Tibial nerve (tissue), 4 donors: Measurements from ENCODE around the gene RAX2. TPM values are rescaled to one million over a fixed set of nuclear protein-coding genes. Genes with fewer than 3 reads are reported as not detected.

Experiments used
- DNase-seq, 2 donors: peaks; one replicate each; pipeline ENCODE4 v3.0.0-alpha.2; 2019; ENCODE audit warnings: low spot score in 2 of 2
- H3K27ac ChIP-seq, 4 donors: fragments of 200-600 bp; sonication (generic) in 3 of 4; one replicate each; pipeline ENCODE4 v1.5.1; 2017 to 2019; ENCODE audit warnings: mild to moderate bottlenecking in 1 of 4
- H3K27me3 ChIP-seq, 2 donors: fragments of 200-600 bp; sonication (generic) in 1 of 2; one replicate each; pipeline versions ENCODE4 v1.5.1 to v1.6.0; 2017 to 2019
- H3K36me3 ChIP-seq, 3 donors: fragments of 200-600 bp; sonication (generic); one replicate each; pipeline ENCODE4 v1.5.1; 2018 to 2019
- H3K4me1 ChIP-seq, 4 donors: fragments of 200-600 bp; sonication (generic) in 3 of 4; one replicate each; pipeline ENCODE4 v1.5.1; 2017 to 2019
- H3K4me3 ChIP-seq, 4 donors: fragments of 200-600 bp; sonication (generic) in 3 of 4; one replicate each; pipeline ENCODE4 v1.5.1; 2017 to 2019; ENCODE audit warnings: mild to moderate bottlenecking in 1 of 4, moderate library complexity in 1 of 4
- H3K9me3 ChIP-seq, 4 donors: fragments of 200-600 bp; sonication (generic) in 3 of 4; one replicate each; pipeline ENCODE4 v1.5.1; 2017 to 2019
- EP300 ChIP-seq, 2 donors: sonication (generic); formaldehyde crosslinking; IDR thresholded peaks; one replicate each; pipeline ENCODE4 v1.6.1; 2017; ENCODE audit warnings: antibody characterized with exemption in 2 of 2, mild to moderate bottlenecking in 1 of 2
- POLR2A ChIP-seq, 2 donors: fragments of 450-650 bp; IDR thresholded peaks; one replicate each; pipeline ENCODE4 v1.6.1; 2017; ENCODE audit warnings: antibody characterized with exemption in 2 of 2, mild to moderate bottlenecking in 2 of 2, moderate library complexity in 2 of 2
- WGBS, 2 donors: methylation state at CpG; one replicate each; pipeline ENCODE4 v1.1.5; 2018; 5-methylcytosine and 5-hydroxymethylcytosine counted together
- total RNA-seq, 4 donors: library from RNA; depleted of rRNA; stranded (reverse); fragments of >200 nt; gene quantifications; one replicate each; pipeline ENCODE4 v1.1.0, GENCODE V29; 2016
- TF ChIP-seq, protein P1 (sequence below), 5 experiments: fragments of 200-600 bp in 3 of 5; fragments of 450-650 bp in 2 of 5; sonication (generic) in 3 of 5; IDR thresholded peaks; one replicate each; pipeline ENCODE4 v1.5.1; 2016 to 2019; ENCODE audit warnings: antibody characterized with exemption in 5 of 5, mild to moderate bottlenecking in 3 of 5, moderate library complexity in 2 of 5

The RAX2 gene
- total RNA-seq, 4 donors from 2014 or later: not detected

DNA sequence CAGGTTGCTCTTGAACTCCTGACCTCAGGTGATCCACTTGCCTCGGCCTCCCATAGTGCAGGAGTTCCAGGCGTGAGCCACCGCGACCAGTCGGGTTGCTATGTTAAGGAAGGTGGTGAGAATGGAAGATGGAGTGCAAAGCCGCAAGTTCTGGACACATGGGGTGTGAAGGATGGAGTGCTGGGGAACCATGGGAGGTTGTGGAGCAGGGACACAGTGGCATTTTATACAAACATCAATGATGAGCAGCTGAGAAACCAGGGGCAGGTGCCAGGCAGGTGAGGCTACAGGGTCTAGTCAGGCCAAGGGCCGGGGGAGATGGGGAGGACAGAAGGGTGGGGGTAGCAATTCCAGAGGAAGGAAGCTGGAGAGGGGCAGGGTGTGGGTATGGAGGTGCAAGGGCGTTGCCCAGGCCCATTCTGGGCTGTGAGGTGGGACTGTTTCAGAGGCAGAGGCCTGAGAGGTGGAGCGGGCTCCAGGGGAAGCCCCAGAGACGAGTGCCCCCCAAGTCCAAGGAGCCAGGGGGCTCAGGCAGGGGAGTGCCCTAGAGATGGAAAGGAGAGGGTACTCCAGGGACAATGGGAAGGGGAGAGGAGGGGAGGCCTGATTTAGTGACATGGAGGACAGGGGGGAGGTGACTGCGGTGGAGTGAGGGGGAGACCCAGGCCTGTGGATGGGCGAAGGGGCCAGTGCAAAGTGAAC, 1.9 kb upstream of the RAX2 start:
- Histone ChIP-seq H3K27ac (no peak overlapping the region), H3K27me3 (no peaks in the 10 kb centered on the region), H3K9me3 (no peaks in the 10 kb centered on the region), H3K4me3 (no peak overlapping the region), H3K36me3 (peaks cover 0 to 15% (median 0%) of the 10 kb centered on the region in 3 donors), H3K4me1 (no peaks in the 10 kb centered on the region)
- DNase-seq: no peak
- TF ChIP-seq, protein P1, sequence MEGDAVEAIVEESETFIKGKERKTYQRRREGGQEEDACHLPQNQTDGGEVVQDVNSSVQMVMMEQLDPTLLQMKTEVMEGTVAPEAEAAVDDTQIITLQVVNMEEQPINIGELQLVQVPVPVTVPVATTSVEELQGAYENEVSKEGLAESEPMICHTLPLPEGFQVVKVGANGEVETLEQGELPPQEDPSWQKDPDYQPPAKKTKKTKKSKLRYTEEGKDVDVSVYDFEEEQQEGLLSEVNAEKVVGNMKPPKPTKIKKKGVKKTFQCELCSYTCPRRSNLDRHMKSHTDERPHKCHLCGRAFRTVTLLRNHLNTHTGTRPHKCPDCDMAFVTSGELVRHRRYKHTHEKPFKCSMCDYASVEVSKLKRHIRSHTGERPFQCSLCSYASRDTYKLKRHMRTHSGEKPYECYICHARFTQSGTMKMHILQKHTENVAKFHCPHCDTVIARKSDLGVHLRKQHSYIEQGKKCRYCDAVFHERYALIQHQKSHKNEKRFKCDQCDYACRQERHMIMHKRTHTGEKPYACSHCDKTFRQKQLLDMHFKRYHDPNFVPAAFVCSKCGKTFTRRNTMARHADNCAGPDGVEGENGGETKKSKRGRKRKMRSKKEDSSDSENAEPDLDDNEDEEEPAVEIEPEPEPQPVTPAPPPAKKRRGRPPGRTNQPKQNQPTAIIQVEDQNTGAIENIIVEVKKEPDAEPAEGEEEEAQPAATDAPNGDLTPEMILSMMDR (IDR thresholded peaks at IDR 0.05): no peak
- TF ChIP-seq POLR2A (IDR thresholded peaks at IDR 0.05) (no peak), EP300 (IDR thresholded peaks at IDR 0.05) (no peak)
- 76 to 79% methylated on average over 12 of the region's 12 CpGs for WGBS, 2 donors

DNA sequence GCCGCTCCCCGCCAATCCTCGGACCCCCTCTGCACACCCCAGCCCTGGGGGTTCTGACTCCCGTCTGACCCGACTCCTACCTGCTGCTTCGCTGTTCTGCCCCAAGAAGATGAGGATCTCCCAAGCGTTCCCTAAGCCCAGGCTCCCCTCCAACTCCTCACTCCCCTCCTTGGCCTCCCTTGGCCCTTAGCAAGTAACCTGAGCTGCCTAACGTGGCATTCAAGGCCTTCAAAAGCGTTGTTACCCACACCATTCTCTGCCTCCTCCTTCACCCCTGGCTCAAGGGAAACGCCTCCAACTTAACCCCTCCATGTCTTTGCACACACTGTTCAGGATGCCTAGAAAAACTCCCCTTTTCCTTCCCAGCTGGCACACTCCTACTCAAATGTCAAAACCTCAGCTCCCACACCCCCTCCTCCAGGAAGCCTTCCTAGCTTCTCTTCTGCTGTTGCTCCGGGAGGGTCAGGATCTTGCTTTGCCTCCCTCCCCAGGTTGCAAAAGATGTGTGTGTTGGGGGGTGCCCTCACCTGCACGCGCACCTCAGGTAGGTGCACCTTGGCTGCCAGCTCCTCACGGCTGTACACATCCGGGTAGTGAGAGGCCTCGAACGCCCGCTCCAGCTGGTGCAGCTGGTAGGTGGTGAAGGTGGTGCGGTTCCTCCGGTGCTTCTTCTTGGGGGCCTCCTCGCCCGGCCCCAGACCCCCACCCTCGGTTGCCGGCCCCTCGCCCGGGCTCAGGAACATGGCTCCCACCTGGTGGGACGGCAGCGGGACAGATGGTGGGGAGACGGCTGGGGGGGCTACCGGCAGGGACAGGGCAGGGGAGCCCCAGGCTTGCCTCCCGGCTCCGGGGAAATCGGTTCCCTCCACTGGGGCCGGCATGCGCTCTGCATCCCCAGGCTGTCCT, 775 bp downstream of the RAX2 start:
- H3K4me3 ChIP-seq: no peak overlapping the region
- TF ChIP-seq, protein P1 (IDR thresholded peaks at IDR 0.05): no peak
- TF ChIP-seq EP300 (IDR thresholded peaks at IDR 0.05) (no peak), POLR2A (IDR thresholded peaks at IDR 0.05) (no peak)
- no peaks in the 10 kb centered on the region for H3K4me1 ChIP-seq
- 72 to 77% methylated on average over 24 to 35 of the region's 35 CpGs for WGBS, 2 donors
- DNase-seq: no peak
- H3K27me3 ChIP-seq: no peaks in the 10 kb centered on the region
- no peak overlapping the region for H3K27ac ChIP-seq
- peaks cover 0 to 43% (median 7%) of the 10 kb centered on the region in 3 donors for H3K36me3 ChIP-seq
- no peaks in the 10 kb centered on the region for H3K9me3 ChIP-seq

DNA sequence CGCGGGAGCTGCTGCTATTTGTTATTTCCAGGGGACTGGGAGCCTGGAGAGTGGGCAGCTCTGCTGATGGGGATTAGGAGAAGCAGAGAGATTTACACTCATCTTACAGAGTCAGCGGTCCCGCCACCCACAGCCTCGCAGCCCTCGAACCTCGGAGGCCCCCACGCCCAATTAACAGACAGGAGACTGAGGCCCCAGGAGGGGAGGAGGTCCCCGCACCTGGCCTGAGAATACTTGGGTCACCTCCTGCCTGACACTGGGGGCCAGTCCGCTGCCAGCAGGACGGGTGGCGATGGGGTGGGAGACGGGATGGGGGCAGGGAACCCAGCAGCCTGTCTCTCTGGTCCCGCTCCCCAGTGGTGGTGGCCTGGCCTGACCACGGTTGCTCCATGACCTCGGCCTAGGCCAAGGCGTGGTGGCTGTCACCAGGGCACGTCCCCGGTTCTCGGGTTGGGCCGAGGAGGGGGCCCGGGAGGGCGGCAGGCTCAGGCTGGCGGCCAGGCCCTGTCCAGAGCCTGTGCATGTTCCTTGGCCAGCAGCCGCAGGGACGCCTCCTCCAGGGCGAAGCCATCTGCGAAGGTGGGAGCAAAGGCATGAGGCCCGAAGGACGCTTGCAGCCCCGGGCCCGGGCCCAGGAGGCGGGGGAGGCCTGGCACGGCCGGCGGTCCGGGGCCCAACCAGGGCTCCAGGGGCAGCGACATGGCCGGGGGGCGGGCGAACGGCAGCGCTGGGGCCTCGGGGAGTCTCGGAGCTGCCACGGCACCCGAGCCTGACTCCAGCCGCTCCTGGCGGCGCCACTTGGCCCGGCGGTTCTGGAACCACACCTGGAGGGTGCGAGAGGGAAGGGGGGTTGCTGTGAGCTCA, 1.7 kb downstream of the RAX2 start:
- H3K4me1 ChIP-seq: no peaks in the 10 kb centered on the region
- no peak overlapping the region for H3K4me3 ChIP-seq
- H3K27ac ChIP-seq: no peak overlapping the region
- H3K27me3 ChIP-seq: no peaks in the 10 kb centered on the region
- WGBS, 2 donors: 73 to 75% methylated on average over 30 to 49 of the region's 53 CpGs
- H3K9me3 ChIP-seq: no peaks in the 10 kb centered on the region
- no peak for DNase-seq
- H3K36me3 ChIP-seq: peaks cover 0 to 51% (median 11%) of the 10 kb centered on the region in 3 donors
- TF ChIP-seq, protein P1 (IDR thresholded peaks at IDR 0.05): no peak
- TF ChIP-seq EP300 (IDR thresholded peaks at IDR 0.05) (no peak), POLR2A (IDR thresholded peaks at IDR 0.05) (no peak)

DNA sequence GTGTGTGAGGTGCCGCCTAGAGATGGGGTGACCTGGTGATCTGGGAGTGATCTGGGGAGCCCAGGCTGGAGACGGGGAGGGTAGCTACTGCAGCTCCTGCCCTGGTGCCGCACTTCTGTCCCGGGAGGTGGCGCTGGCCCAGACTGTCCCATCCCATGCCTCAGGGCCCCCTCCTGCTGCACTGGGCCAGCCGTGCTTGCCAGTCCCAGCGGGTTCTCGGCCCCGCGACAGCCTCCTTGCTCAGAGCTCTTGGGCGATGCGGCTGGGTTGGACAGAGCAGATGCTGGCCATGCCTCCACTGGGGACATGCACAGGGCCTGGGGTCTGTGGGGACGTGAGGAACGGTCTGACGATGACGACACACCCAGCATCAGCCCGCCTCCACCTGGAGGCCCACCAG, 2.5 kb downstream of the RAX2 start:
- DNase-seq: no peak
- H3K27ac ChIP-seq: no peak overlapping the region
- peaks cover 0 to 56% (median 14%) of the 10 kb centered on the region in 3 donors for H3K36me3 ChIP-seq
- no peaks in the 10 kb centered on the region for H3K9me3 ChIP-seq
- H3K4me3 ChIP-seq: no peak overlapping the region
- 84 to 87% methylated on average over 5 to 13 of the region's 17 CpGs for WGBS, 2 donors
- TF ChIP-seq, protein P1 (IDR thresholded peaks at IDR 0.05): no peak
- TF ChIP-seq EP300 (IDR thresholded peaks at IDR 0.05) (no peak), POLR2A (IDR thresholded peaks at IDR 0.05) (no peak)
- H3K4me1 ChIP-seq: no peaks in the 10 kb centered on the region
- H3K27me3 ChIP-seq: no peaks in the 10 kb centered on the region
